IPS DF 4.7 (cell line): ENCODE data around the gene ADCY9.

Experiments
- DNase-seq: peaks from one replicate; pipeline ENCODE4 v3.0.0-alpha.2; 2013; ENCODE audit warnings: low spot score; ENCODE audit errors: extremely low read depth

The ADCY9 gene

DNA sequence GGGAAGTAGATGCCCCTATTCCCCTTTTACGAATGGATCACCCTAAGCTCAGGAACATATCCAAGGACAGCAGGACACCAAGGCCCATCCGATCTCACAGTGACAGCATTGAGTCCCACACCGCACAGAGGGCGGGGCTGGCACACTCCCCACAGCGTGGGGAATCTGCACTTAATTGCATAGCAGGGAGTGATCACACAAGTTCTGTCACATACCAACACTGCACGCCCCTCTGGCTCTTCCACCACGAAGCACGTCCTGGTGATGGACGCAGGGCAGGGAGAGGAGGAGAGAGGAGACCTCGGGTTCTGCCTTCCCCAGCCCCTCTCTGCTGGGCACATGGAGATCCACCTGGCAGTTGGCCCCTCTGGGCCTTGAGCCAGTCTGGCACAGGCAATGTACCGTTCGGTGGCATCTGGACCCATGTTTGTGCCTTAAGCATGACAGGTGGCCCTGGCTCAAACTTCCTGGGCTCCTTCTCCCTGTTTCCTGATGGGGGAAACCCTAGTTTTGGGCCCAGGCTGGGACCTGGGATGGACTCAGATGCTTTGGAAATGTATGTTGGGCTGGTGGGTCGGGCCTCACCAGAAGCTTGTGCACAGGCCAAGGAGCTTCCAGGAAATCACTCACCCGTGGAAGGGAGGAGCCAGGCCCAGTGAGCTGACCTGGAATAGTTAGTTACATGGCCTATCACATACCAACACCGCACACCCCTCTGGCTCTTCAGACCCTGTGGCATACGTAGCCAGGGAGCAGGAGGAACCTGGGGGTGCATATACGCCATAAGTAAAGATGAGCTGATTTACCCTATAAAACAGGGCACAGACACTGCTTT, 200.6 kb downstream of the ADCY9 start:
- no peak for DNase-seq

DNA sequence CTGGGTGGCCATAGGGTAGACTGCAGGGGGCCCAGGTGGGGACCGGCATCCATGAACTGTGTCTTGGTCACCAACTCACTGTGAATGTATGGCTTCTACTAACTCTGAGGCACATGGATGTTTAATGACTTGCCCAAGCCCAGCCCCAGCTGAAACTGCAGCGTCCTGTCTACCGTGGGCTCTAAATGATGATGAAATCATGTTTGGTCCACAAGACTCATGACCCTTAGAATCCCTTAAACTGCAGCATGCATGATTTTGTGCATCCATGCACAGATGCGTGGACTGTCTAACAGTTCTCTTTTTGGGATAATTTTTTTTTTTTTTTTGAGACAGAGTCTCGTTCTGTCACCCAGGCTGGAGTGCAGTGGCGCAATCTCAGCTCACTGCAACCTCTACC, 203.3 kb downstream of the ADCY9 start:
- no peak for DNase-seq
